ENCODE measurements around the gene SLC6A4.

The SLC6A4 gene

DNA sequence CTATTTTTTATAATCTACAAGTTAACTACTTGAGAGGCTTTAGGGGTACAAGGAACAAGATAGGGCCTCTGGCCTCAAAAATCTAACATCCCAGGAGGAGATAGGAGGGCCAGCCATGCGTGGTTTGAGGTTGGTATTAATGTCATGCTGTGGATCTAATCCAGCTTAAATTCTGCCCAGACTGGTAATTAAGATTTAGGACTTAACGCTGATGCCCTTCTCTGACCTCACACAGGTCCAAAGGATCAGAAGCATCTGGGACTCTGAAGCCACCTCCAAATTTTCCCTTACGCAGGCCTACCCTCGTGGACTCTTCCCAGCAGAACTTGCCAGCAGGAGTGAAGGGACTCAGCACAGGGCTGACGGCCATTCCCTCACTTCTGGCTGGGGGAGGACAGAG is 15.1 kb downstream of the SLC6A4 start:
- FAIRE-seq (peak; percentile 6), DNase-seq (ENCODE audit: insufficient read length, low spot score) (peak; percentile 78)
- TF ChIP-seq, protein P1, sequence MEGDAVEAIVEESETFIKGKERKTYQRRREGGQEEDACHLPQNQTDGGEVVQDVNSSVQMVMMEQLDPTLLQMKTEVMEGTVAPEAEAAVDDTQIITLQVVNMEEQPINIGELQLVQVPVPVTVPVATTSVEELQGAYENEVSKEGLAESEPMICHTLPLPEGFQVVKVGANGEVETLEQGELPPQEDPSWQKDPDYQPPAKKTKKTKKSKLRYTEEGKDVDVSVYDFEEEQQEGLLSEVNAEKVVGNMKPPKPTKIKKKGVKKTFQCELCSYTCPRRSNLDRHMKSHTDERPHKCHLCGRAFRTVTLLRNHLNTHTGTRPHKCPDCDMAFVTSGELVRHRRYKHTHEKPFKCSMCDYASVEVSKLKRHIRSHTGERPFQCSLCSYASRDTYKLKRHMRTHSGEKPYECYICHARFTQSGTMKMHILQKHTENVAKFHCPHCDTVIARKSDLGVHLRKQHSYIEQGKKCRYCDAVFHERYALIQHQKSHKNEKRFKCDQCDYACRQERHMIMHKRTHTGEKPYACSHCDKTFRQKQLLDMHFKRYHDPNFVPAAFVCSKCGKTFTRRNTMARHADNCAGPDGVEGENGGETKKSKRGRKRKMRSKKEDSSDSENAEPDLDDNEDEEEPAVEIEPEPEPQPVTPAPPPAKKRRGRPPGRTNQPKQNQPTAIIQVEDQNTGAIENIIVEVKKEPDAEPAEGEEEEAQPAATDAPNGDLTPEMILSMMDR (IDR thresholded peaks at IDR 0.05; ENCODE audit: insufficient read depth, missing control alignments), result no peak

DNA sequence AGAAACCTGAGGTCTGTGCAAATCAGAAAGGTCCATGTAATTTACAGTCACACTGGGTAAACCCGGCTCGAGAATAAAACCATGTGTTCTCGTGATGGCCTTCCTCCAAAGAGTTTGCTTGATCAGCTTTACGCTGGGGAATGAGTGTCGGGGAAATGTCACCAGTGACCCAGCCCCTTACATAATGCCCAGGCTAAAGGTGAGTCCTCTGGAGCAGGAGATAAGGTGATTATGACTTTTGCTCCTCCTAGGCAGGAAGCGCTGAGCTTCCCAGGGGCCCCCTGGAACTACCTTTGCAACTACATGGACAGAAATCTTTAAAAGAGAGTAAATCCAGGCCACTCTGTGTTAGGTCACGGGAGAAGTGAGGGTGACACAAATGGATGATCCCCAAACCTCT is 15.7 kb downstream of the SLC6A4 start:
- TF ChIP-seq, protein P1 (IDR thresholded peaks at IDR 0.05; ENCODE audit: insufficient read depth, missing control alignments), result no peak
- FAIRE-seq (no peak), DNase-seq (ENCODE audit: insufficient read length, low spot score) (no peak)

DNA sequence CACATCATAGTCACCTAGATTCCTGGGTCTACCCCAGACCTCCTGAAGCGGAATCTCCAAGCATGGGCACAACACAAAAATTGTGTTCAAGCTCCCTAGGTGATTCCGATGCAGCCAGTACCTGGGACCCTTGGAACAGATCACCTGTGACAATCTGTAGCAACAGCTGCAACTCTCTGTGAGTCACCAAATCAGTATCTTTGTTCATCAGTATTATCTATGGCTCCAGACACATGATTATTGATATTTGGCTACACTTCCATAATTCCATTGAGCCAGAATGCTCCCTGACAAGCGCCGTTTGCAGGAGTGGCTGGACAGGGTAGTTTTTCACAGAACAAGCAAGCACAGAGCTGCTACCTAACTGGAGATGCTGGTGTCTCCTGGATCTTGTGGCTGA is 16.2 kb downstream of the SLC6A4 start:
- TF ChIP-seq, protein P1 (IDR thresholded peaks at IDR 0.05; ENCODE audit: insufficient read depth, missing control alignments), result no peak
- FAIRE-seq (no peak), DNase-seq (ENCODE audit: insufficient read length, low spot score) (no peak)

DNA sequence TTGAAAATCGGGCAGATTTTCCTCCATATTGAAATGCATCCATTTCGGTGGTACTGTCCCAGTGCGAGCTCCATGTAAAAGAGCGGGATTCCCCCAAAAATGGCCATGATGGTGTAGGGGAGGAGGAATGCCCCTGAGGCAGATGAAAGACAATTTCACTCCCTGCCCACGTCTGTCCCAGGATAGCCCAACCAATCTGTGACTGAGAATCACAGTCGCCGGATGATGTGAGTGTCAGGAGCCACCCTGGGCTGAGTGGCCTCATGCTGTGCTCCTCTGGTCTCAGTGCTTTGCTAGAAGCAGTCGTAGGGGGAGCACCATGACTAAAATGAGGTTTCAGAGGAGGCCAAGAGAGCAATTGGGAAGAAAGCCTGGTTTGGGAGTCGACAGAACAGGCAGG is 16.7 kb downstream of the SLC6A4 start:
- TF ChIP-seq, protein P1 (IDR thresholded peaks at IDR 0.05; ENCODE audit: insufficient read depth, missing control alignments), result no peak
- DNase-seq (ENCODE audit: insufficient read length, low spot score) (no peak), FAIRE-seq (no peak)

DNA sequence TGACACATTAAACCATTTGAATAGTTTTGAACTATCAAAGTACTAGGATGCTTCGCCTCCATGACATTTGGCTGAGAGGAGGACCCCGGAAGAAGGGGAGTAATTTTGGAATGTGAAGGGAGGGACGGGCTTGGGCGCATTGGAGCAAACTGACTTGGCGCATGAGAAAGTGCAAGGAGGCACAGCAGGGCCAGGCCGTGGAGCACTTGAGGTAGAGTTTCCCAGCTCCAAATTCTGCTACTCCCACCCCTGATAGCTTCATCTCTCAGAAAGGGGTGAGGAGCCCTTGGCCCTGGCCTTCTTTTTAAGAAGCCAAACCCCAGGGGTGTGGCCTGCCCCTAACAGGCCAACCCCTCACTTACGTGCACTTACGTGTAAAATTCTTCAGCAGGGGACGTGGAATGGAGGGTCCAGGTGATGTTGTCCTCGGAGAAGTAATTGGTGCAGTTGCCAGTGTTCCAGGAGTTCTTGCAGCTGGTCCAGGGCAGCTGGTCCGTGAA is 17.7 kb downstream of the SLC6A4 start:
- no peak for FAIRE-seq
- TF ChIP-seq, protein P1 (IDR thresholded peaks at IDR 0.05; ENCODE audit: insufficient read depth, missing control alignments), result no peak
- no peak for DNase-seq (ENCODE audit: insufficient read length, low spot score)

DNA sequence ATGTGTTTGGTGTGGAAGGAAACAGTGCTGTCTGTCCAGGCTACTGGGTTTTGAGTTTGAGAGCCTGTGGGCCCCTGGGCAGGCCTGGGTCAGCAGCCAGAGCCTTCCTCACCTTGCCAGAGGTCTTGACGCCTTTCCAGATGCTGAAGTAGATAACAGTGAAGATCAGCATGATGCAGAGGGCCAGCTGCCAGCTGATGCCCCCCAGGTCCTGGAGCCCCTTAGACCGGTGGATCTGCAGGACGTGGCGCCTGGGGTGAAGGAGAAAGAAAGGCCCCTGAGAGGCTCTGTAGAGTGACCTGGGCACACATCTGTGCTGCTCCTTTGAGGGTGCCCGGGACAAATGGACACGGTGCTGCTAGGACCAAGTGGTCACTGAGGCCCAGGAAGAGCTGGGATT is 18.4 kb downstream of the SLC6A4 start:
- FAIRE-seq (no peak), DNase-seq (ENCODE audit: insufficient read length, low spot score) (no peak)
- TF ChIP-seq, protein P1 (IDR thresholded peaks at IDR 0.05; ENCODE audit: insufficient read depth, missing control alignments), result no peak

DNA sequence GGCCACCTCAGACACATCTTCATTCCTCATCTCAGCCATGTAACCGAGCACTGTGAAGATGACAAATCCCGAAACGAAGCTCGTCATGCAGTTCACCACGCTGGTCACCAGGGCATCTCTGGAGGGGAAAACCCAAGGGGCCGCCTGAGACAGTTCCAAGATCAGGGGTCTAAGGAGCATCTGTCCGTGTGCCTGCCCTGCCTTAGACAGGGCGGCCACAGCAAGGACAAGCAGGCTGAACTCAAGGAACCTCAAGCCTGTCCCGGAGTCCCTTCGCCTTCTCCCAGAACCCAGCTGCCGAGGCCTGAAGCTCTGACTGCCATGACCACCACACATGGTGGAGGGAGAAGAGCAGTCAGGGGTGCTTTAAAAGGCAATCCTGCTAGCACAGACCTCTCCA is 22.7 kb downstream of the SLC6A4 start:
- TF ChIP-seq, protein P1 (IDR thresholded peaks at IDR 0.05; ENCODE audit: insufficient read depth, missing control alignments), result no peak
- FAIRE-seq, result no peak
- no peak for DNase-seq (ENCODE audit: insufficient read length, low spot score)

All from D721Med (cell line).